Measurements from ENCODE around the gene LGMN. TPM values are rescaled to one million over a fixed set of nuclear protein-coding genes. Genes with fewer than 3 reads are reported as not detected.

The LGMN gene
- total RNA-seq, 4 donors from 2014 or later = 64.2 to 110 (median 71.5) TPM

- intact Hi-C loops (cut with DNase I) = no loop called here
- TF ChIP-seq EP300 (IDR thresholded peaks at IDR 0.05) (no peak), CTCF (IDR thresholded peaks at IDR 0.05) (no peak), POLR2A (IDR thresholded peaks at IDR 0.05; ENCODE audit: low read depth) (no peak), POLR2AphosphoS5 (IDR thresholded peaks at IDR 0.05) (no peak)
- no peak overlapping the region for H3K4me3 ChIP-seq
- DNase-seq (ENCODE audit: extremely low spot score) = no peak
- H3K36me3 ChIP-seq = peaks cover 0 to 32% (median 6%) of the 10 kb centered on the region in 4 donors
- H3K27me3 ChIP-seq = no peaks in the 10 kb centered on the region
- 87% methylated on average over 12 of the region's 12 CpGs for WGBS
- peaks cover 3 to 22% (median 7%) of the 10 kb centered on the region in 4 donors for H3K4me1 ChIP-seq
- no peaks in the 10 kb centered on the region for H3K9me3 ChIP-seq
- peak overlapping the region in 3 of 4 donors; percentile 34 to 49 (median 36) for H3K27ac ChIP-seq (replicated peaks in 1 of 4)
These were observed 22.1 kb downstream of the LGMN start for GRCh38 chr14:92726135-92726932.

- Histone ChIP-seq H3K27ac (replicated peaks in 1 of 4) (peak overlapping the region in 1 of 4 donors; percentile 26), H3K27me3 (no peaks in the 10 kb centered on the region), H3K9me3 (no peaks in the 10 kb centered on the region), H3K36me3 (peaks cover 0 to 17% (median 2%) of the 10 kb centered on the region in 4 donors), H3K4me1 (peaks cover 14 to 31% (median 18%) of the 10 kb centered on the region in 4 donors), H3K4me3 (no peak overlapping the region)
- TF ChIP-seq EP300 (IDR thresholded peaks at IDR 0.05) = no peak
- no peak for TF ChIP-seq CTCF (IDR thresholded peaks at IDR 0.05)
- no peak for TF ChIP-seq POLR2A (IDR thresholded peaks at IDR 0.05; ENCODE audit: low read depth)
- TF ChIP-seq POLR2AphosphoS5 (IDR thresholded peaks at IDR 0.05) = no peak
- WGBS = 97% methylated on average over 13 of the region's 14 CpGs
- no peak for DNase-seq (ENCODE audit: extremely low spot score)
- intact Hi-C loops (cut with DNase I) = no loop called here
These were observed 23.7 kb downstream of the LGMN start for GRCh38 chr14:92724516-92725340.

- H3K36me3 ChIP-seq = peaks cover 0 to 21% (median 7%) of the 10 kb centered on the region in 4 donors
- H3K4me3 ChIP-seq = no peak overlapping the region
- H3K9me3 ChIP-seq = no peaks in the 10 kb centered on the region
- peaks cover 12 to 17% (median 16%) of the 10 kb centered on the region in 4 donors for H3K4me1 ChIP-seq
- peak overlapping the region; percentile 16 to 57 (median 32) for H3K27ac ChIP-seq (replicated peaks in 1 of 4)
- 52% methylated on average over 5 of the region's 5 CpGs for WGBS
- H3K27me3 ChIP-seq = no peaks in the 10 kb centered on the region
- no peak for DNase-seq (ENCODE audit: extremely low spot score)
- intact Hi-C loops (cut with DNase I) = no loop called here
- no peak for TF ChIP-seq CTCF (IDR thresholded peaks at IDR 0.05)
- TF ChIP-seq POLR2AphosphoS5 (IDR thresholded peaks at IDR 0.05) = no peak
- no peak for TF ChIP-seq EP300 (IDR thresholded peaks at IDR 0.05)
- TF ChIP-seq POLR2A (IDR thresholded peaks at IDR 0.05; ENCODE audit: low read depth) = no peak
These were observed 28.5 kb downstream of the LGMN start for GRCh38 chr14:92719890-92720323.

GRCh38 chr14:92719421-92719820 lies 29.0 kb downstream of the LGMN start:
- peaks cover 0 to 21% (median 7%) of the 10 kb centered on the region in 4 donors for H3K36me3 ChIP-seq
- intact Hi-C loops (cut with DNase I) = no loop called here
- no peak for DNase-seq (ENCODE audit: extremely low spot score)
- H3K27ac ChIP-seq (replicated peaks in 1 of 4) = peak overlapping the region in 2 of 4 donors; percentile 32 to 57
- H3K9me3 ChIP-seq = no peaks in the 10 kb centered on the region
- 55% methylated on average over 2 of the region's 2 CpGs for WGBS
- H3K27me3 ChIP-seq = no peaks in the 10 kb centered on the region
- H3K4me3 ChIP-seq = no peak overlapping the region
- TF ChIP-seq POLR2AphosphoS5 (IDR thresholded peaks at IDR 0.05) (no peak), CTCF (IDR thresholded peaks at IDR 0.05) (no peak), EP300 (IDR thresholded peaks at IDR 0.05) (no peak), POLR2A (IDR thresholded peaks at IDR 0.05; ENCODE audit: low read depth) (no peak)
- peaks cover 12 to 17% (median 16%) of the 10 kb centered on the region in 4 donors for H3K4me1 ChIP-seq

Data from esophagus muscularis mucosa (tissue), 4 donors.